Measurements from ENCODE around the gene TRAM2.

GRCh38 chr6:52587001-52587400 is 10.1 kb upstream of the TRAM2 start:
- TF ChIP-seq, protein P1, sequence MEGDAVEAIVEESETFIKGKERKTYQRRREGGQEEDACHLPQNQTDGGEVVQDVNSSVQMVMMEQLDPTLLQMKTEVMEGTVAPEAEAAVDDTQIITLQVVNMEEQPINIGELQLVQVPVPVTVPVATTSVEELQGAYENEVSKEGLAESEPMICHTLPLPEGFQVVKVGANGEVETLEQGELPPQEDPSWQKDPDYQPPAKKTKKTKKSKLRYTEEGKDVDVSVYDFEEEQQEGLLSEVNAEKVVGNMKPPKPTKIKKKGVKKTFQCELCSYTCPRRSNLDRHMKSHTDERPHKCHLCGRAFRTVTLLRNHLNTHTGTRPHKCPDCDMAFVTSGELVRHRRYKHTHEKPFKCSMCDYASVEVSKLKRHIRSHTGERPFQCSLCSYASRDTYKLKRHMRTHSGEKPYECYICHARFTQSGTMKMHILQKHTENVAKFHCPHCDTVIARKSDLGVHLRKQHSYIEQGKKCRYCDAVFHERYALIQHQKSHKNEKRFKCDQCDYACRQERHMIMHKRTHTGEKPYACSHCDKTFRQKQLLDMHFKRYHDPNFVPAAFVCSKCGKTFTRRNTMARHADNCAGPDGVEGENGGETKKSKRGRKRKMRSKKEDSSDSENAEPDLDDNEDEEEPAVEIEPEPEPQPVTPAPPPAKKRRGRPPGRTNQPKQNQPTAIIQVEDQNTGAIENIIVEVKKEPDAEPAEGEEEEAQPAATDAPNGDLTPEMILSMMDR (IDR thresholded peaks at IDR 0.05; ENCODE audit: low read depth, low read length, poor library complexity, severe bottlenecking), result no peak
- TF ChIP-seq EZH2phosphoT487 (IDR thresholded peaks at IDR 0.05; ENCODE audit: borderline replicate concordance, low read length), result no peak
